DOHH2 (cell line): ENCODE results near the gene STON2.

Source experiments
- EZH2phosphoT487 ChIP-seq: fragments of 200-600 bp; sonication (generic); IDR thresholded peaks from 2 replicates; pipeline ENCODE4 v1.6.1; 2017; ENCODE audit warnings: borderline replicate concordance, mild to moderate bottlenecking, antibody characterized with exemption, low read length, moderate library complexity, mixed read lengths
- TF ChIP-seq, protein P1 (sequence below): fragments of 200-600 bp; sonication (generic); IDR thresholded peaks from one replicate; pipeline ENCODE4 v1.5.1; 2014; ENCODE audit warnings: antibody characterized with exemption, mild to moderate bottlenecking, low read depth, low read length; ENCODE audit not compliant: poor library complexity, severe bottlenecking

DNA sequence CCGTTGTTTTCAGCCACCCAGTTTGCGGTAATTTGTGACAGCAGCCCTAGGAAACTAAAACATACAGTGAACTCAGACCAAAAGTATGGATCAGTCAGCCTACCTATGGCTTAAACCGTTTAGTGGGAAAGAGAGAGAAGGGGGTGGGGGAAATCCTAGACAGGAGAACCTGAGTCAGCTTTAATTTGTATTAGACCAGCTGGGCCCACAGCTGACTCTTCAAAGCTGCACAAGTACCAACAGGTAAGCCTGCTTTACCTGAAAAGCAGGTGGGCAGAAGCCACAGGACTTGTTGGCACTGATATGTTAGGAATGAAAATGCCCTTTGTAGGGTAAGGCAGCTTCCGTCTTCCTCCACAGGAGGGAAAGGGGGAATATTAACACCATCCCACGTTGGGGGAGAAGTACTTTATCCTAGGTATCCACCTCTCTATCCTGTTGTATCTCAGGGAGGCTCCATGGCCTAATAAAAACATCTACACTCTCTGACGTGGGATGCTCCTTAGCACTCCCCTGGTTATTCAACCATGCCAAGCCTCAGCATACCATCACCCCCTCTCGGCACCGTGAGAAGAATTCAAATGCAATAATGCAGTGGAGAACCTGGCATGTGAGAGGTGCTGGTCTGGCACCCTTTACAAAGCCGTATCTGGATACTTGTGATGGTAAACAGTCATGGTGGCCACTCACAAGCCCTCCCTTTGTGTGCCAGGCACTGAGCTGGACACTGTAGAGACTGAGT is 70.3 kb downstream of the STON2 start:
- TF ChIP-seq, protein P1, sequence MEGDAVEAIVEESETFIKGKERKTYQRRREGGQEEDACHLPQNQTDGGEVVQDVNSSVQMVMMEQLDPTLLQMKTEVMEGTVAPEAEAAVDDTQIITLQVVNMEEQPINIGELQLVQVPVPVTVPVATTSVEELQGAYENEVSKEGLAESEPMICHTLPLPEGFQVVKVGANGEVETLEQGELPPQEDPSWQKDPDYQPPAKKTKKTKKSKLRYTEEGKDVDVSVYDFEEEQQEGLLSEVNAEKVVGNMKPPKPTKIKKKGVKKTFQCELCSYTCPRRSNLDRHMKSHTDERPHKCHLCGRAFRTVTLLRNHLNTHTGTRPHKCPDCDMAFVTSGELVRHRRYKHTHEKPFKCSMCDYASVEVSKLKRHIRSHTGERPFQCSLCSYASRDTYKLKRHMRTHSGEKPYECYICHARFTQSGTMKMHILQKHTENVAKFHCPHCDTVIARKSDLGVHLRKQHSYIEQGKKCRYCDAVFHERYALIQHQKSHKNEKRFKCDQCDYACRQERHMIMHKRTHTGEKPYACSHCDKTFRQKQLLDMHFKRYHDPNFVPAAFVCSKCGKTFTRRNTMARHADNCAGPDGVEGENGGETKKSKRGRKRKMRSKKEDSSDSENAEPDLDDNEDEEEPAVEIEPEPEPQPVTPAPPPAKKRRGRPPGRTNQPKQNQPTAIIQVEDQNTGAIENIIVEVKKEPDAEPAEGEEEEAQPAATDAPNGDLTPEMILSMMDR: no peak
- no peak for TF ChIP-seq EZH2phosphoT487
